Head of caudate nucleus (tissue), 42 donors: Measurements from ENCODE around the gene USB1.

Source experiments
- DNase-seq, 42 donors: peaks; one replicate each; pipeline versions ENCODE4 v3.0.0 to v3.0.0-alpha.2; 2020 to 2021; ENCODE audit warnings: mixed read lengths in 7 of 42
- intact Hi-C: fragments of 100-400 bp; cut with DNase I; formaldehyde crosslinking; loops from one replicate; pipeline ENCODE4 v1.15.0; 2022

The USB1 gene

GRCh38 chr16:58026705-58027160 lies 25.5 kb downstream of the USB1 start:
- intact Hi-C loops = loop anchor here (10.0 kb wide), 1 partner anchor 168 kb away; the partner anchor contains the start of gene CSNK2A2
- DNase-seq = no peak

GRCh38 chr16:58027161-58027915 lies 26.1 kb downstream of the USB1 start:
- intact Hi-C loops = loop anchor here (10.0 kb wide), 1 partner anchor 167 kb away; the partner anchor contains the start of gene CSNK2A2
- no peak for DNase-seq

GRCh38 chr16:58027916-58028455 lies 26.8 kb downstream of the USB1 start:
- no peak for DNase-seq
- intact Hi-C loops = loop anchor here (10.0 kb wide), 1 partner anchor 167 kb away; the partner anchor contains the start of gene CSNK2A2

- DNase-seq = no peak
- intact Hi-C loops = loop anchor here (10.0 kb wide), 1 partner anchor 166 kb away; the partner anchor contains the start of gene CSNK2A2
These were observed 27.4 kb downstream of the USB1 start for GRCh38 chr16:58028541-58029070.

GRCh38 chr16:58029410-58029809 lies 28.2 kb downstream of the USB1 start:
- DNase-seq = no peak
- intact Hi-C loops = loop anchor here (10.0 kb wide), 1 partner anchor 165 kb away; the partner anchor contains the start of gene CSNK2A2

GRCh38 chr16:58030136-58030840 lies 29.1 kb downstream of the USB1 start:
- no peak for DNase-seq
- intact Hi-C loops = no loop called here

GRCh38 chr16:58031016-58031800 lies 30.0 kb downstream of the USB1 start:
- intact Hi-C loops = no loop called here
- DNase-seq = no peak

- DNase-seq = peak; percentile 24 to 81 (median 63)
- intact Hi-C loops = no loop called here
These were observed 31.6 kb downstream of the USB1 start for GRCh38 chr16:58032710-58033293.

- DNase-seq = no peak
- intact Hi-C loops = no loop called here
These were observed 33.0 kb downstream of the USB1 start for GRCh38 chr16:58034128-58034685.

GRCh38 chr16:58034774-58035173 lies 33.6 kb downstream of the USB1 start:
- no peak for DNase-seq
- intact Hi-C loops = no loop called here

GRCh38 chr16:58035356-58036170 lies 34.4 kb downstream of the USB1 start:
- DNase-seq = no peak
- intact Hi-C loops = no loop called here

GRCh38 chr16:58036943-58037342 lies 35.7 kb downstream of the USB1 start:
- intact Hi-C loops = no loop called here
- no peak for DNase-seq

- no peak for DNase-seq
- intact Hi-C loops = no loop called here
These were observed 36.3 kb downstream of the USB1 start for GRCh38 chr16:58037365-58038057.

- intact Hi-C loops = no loop called here
- no peak for DNase-seq
These were observed 37.0 kb downstream of the USB1 start for GRCh38 chr16:58038219-58038641.

- no peak for DNase-seq
- intact Hi-C loops = no loop called here
These were observed 38.8 kb downstream of the USB1 start for GRCh38 chr16:58039829-58040495.

- DNase-seq = no peak
- intact Hi-C loops = no loop called here
These were observed 39.3 kb downstream of the USB1 start for GRCh38 chr16:58040496-58040846.
